Tibial nerve (tissue), 4 donors: ENCODE data around the gene HMOX1.

Source experiments
- CTCF ChIP-seq, 5 experiments: fragments of 200-600 bp in 3 of 5; fragments of 450-650 bp in 2 of 5; sonication (generic) in 3 of 5; IDR thresholded peaks; one replicate each; pipeline ENCODE4 v1.5.1; 2016 to 2019; ENCODE audit warnings: antibody characterized with exemption in 5 of 5, mild to moderate bottlenecking in 3 of 5, moderate library complexity in 2 of 5
- EP300 ChIP-seq, 2 donors: sonication (generic); formaldehyde crosslinking; IDR thresholded peaks; one replicate each; pipeline ENCODE4 v1.6.1; 2017; ENCODE audit warnings: antibody characterized with exemption in 2 of 2, mild to moderate bottlenecking in 1 of 2
- POLR2A ChIP-seq, 2 donors: fragments of 450-650 bp; IDR thresholded peaks; one replicate each; pipeline ENCODE4 v1.6.1; 2017; ENCODE audit warnings: antibody characterized with exemption in 2 of 2, mild to moderate bottlenecking in 2 of 2, moderate library complexity in 2 of 2

- no peak for TF ChIP-seq CTCF (IDR thresholded peaks at IDR 0.05)
- TF ChIP-seq EP300 (IDR thresholded peaks at IDR 0.05), result no peak
- no peak for TF ChIP-seq POLR2A (IDR thresholded peaks at IDR 0.05)
These were observed 17.7 kb downstream of the HMOX1 start for GRCh38 chr22:35398591-35398973.
